AG09309 (cell line): ENCODE data around the gene DNAH10.
"Not testable (repeated sequence)": the region's sequence is repeated elsewhere in the genome, so short reads cannot be mapped to it uniquely, and the experiment has no call there.

Experiments used
- DNase-seq: peaks from one replicate; pipeline ENCODE4 v3.0.0-alpha.2; 2010; ENCODE audit warnings: low read depth
- H3K4me3 ChIP-seq: 2 replicates; pipeline ENCODE4 v1.5.1; 2011; ENCODE audit warnings: mild to moderate bottlenecking, low read depth, low read length, moderate library complexity; ENCODE audit not compliant: control insufficient read depth
- TF ChIP-seq, protein P1 (sequence below): IDR thresholded peaks from 2 replicates; pipeline ENCODE4 v1.5.1; 2011; ENCODE audit warnings: mild to moderate bottlenecking, low read depth, low read length, inconsistent platforms; ENCODE audit not compliant: insufficient read depth, control insufficient read depth; ENCODE audit errors: missing control alignments

Gene DNAH10

DNA sequence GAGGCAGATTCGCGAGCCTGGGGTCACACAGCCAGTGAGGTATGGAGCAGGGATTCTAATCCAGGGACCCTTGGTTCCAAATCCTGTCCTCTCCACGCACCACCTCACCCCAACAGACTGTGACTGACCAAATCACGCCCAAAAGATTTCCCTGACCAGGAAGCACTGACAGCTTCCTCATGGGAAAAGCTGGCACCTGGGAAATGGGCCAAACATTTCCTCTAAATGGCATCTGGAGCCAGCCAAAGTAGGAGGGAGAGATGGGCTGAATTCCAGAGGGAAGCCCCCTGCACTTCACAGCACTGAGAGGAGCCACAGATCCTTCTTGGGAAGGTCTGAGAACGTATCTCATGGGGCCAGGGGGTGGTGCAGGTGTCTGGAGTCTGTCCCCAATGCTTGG lies 181.7 kb downstream of the DNAH10 start:
- no peak for DNase-seq
- no peak overlapping the region for H3K4me3 ChIP-seq
- TF ChIP-seq, protein P1, sequence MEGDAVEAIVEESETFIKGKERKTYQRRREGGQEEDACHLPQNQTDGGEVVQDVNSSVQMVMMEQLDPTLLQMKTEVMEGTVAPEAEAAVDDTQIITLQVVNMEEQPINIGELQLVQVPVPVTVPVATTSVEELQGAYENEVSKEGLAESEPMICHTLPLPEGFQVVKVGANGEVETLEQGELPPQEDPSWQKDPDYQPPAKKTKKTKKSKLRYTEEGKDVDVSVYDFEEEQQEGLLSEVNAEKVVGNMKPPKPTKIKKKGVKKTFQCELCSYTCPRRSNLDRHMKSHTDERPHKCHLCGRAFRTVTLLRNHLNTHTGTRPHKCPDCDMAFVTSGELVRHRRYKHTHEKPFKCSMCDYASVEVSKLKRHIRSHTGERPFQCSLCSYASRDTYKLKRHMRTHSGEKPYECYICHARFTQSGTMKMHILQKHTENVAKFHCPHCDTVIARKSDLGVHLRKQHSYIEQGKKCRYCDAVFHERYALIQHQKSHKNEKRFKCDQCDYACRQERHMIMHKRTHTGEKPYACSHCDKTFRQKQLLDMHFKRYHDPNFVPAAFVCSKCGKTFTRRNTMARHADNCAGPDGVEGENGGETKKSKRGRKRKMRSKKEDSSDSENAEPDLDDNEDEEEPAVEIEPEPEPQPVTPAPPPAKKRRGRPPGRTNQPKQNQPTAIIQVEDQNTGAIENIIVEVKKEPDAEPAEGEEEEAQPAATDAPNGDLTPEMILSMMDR = no peak

DNA sequence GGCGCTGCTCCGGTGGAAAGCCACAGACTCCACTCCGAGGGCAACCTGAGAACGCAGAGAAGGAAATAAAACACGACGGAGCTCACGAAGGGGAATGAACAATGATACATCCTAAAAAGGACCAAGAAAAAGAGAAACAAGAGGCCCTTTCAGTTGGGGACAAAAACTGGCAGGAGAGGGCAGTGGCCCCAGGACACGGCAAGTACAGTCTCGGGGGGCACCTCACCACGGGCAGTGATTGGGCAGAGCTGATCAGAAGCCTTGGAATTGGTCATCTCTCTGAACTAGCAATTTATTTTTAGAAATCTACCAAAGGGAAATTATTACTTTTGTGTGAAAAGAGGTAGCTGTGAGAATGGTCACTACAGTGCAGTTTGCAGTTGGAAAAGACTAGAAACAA lies 182.6 kb downstream of the DNAH10 start:
- TF ChIP-seq, protein P1 = no peak
- no peak for DNase-seq
- H3K4me3 ChIP-seq = no peak overlapping the region

DNA sequence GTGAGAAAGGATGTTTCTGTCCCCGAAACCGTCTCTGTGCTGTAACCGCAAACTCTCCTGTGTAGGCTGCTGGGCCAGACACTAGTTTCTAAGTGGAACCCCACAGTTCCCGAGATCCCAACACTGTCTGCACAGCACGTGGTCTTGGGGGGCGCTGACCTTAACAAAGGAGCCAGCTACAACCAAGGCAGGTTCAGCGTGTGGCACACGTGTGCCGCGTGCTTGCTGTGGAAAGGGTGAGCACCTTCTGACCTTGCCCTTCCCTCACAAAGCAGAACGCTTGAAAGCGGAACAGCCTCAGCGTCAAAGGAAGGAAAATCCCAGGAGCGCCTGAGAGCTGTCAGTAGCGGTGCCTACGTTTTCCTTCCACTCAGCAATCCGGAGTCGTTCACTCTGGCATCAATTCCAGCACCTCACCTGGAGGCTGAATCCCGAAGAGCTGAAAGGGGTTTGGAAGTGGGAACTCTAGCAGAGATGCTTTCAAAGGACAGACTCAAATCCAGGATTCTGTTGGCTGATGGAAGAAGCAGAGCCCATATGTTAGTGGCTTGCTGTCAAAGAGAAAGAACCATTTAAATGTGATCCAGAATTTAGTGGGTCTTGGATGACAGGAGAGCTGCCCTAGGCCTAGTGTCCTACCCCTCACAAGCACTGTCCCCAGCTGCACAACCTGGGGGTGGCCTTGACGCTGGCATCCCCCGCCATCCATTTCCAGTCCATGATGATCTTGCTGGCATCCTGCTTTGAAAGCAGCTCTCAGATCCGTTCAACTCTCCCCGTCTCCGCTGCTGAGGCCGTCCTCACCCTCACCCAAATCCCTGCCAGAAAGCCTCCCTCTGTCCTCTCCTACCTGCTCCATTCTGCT lies 183.4 kb downstream of the DNAH10 start:
- no peak overlapping the region for H3K4me3 ChIP-seq
- TF ChIP-seq, protein P1 = no peak
- DNase-seq = no peak

DNA sequence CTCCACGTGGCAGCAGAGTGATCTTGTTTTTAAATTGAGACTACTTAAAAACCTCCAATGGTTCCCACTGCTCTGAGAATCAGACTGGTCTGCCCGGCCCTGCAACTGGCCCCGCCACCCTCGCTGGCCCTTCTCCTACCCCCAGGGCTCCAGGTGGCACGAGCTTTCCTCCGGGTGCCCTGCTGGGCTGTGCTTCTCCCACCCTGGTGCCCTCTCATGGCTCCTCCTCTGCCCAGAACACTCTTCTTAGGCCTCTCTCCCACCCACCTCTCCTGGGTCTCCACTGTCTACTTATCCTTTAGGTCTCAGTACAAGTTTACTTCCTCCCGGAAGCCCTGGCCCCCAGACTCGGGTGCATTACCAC lies 184.0 kb downstream of the DNAH10 start:
- DNase-seq = no peak
- TF ChIP-seq, protein P1 = no peak
- no peak overlapping the region for H3K4me3 ChIP-seq

DNA sequence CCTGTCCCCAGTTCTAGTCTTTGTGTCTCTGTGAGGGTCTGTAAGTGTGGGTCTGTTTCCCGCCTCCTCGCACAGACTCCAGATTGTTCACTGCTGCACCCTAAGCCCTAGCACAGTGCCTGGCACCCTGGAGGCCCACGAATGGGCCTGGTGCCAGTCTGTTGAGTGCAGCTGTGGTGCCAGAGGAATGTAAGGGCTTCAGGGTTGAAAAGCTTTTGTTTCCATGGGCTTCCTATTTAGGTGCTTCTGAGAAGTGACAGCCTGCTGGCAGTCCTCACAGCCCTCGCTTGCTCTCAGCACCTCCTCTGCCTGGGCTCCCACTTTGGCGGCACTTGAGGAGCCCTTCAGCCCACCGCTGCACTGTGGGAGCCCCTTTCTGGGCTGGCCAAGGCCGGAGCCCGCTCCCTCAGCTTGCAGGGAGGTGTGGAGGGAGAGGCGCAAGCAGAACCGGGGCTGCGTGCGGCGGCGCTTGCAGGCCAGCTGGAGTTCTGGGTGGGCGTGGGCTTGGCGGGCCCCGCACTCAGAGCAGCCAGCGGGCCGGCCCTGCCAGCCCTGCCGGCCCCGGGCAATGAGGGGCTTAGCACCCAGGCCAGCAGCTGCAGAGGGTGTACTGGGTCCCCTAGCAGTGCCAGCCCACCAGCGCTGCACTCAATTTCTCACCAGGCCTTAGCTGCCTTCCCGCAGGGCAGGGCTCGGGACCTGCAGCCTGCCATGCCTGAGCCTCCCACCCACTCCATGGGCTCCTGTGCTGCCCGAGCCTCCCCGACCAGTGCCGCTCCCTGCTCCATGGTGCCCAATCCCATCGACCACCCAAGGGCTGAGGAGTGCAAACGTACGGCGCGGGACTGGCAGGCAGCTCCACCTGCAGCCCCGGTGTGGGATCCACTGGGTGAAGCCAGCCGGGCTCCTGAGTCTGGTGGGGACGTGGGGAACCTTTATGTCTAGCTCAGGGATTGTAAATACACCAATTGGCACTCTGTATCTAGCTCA lies 184.7 kb downstream of the DNAH10 start:
- not testable (repeated sequence) for DNase-seq

DNA sequence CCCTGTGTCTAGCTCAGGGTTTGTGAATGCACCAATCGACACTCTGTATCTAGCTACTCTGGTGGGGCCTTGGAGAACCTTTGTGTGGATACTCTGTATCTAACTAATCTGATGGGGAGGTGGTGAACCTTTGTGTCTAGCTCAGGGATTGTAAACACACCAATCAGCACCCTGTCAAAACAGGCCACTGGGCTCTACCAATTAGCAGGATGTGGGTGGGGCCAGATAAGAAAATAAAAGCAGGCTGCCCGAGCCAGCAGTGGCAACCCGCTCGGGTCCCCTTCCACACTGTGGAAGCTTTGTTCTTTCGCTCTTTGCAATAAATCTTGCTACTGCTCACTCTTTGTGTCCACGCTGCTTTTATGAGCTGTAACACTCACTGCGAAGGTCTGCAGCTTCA lies 185.4 kb downstream of the DNAH10 start:
- H3K4me3 ChIP-seq, DNase-seq: not testable (repeated sequence)

More for the DNA sequence above, 184.7 kb downstream of the DNAH10 start:
- not testable (repeated sequence) for H3K4me3 ChIP-seq

DNA sequence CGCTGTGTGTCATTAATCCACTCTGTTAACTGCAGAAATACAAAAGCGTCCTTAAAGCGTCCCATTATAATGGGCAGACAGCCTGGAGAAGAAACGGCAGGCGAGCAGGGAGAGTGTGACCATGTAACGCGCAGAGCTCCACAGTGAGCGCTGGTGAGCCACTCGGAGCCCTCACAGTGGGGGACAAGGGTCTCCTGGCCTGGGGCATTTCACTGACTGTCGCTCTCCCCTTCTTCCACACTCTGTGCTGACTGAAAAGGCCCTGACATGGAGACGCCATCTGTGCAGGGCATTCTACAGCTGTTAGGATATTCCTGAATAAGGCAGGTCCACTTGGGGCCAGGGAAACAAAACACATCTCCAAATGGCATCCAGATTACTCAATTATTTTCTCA lies 186.3 kb downstream of the DNAH10 start:
- H3K4me3 ChIP-seq = no peak overlapping the region
- TF ChIP-seq, protein P1 = no peak
- no peak for DNase-seq
